Stimulated activated CD4-positive, alpha-beta T cell treated with anti-CD3 and anti-CD28 coated beads, TNF-alpha, amount 100 ng/mL, for 4 hours (primary cell): ENCODE data around the gene LIPC.

Experiments used
- DNase-seq, 3 experiments: peaks; one replicate each; pipeline ENCODE4 v3.0.0-alpha.2; 2020; ENCODE audit warnings: low read depth in 3 of 3

The LIPC gene

DNA sequence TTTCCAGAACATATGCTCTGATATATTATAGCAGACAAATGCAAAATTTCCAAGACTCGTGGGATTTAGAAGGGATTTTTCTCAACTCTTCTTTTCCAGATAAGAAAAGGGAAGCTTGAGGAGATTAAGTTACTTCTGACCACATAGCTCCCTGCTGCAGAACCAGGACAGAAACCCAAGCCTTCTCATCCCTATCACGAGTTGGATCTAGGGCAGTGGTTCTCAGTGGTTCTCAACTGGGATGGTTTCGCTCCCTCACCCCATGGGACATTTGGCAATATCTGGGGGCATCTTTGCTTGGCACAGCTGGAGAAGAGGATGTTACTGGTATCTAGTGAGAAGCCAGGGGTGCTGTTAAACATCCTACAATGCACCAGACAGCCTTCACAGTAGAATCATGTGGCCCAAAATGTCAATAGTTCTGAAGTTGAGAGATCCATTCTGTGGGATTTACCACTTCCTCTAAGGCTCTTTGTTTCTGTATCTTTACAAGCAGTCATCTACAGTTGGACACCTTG is 64.2 kb downstream of the LIPC start:
- no peak for DNase-seq

- no peak for DNase-seq
These were observed 65.4 kb downstream of the LIPC start for GRCh38 chr15:58497046-58497785.

GRCh38 chr15:58498821-58499580 is 67.2 kb downstream of the LIPC start:
- no peak for DNase-seq

- DNase-seq = no peak
These were observed 69.2 kb downstream of the LIPC start for GRCh38 chr15:58501006-58501405.

- DNase-seq = no peak
These were observed 69.9 kb downstream of the LIPC start for GRCh38 chr15:58501636-58502188.

DNA sequence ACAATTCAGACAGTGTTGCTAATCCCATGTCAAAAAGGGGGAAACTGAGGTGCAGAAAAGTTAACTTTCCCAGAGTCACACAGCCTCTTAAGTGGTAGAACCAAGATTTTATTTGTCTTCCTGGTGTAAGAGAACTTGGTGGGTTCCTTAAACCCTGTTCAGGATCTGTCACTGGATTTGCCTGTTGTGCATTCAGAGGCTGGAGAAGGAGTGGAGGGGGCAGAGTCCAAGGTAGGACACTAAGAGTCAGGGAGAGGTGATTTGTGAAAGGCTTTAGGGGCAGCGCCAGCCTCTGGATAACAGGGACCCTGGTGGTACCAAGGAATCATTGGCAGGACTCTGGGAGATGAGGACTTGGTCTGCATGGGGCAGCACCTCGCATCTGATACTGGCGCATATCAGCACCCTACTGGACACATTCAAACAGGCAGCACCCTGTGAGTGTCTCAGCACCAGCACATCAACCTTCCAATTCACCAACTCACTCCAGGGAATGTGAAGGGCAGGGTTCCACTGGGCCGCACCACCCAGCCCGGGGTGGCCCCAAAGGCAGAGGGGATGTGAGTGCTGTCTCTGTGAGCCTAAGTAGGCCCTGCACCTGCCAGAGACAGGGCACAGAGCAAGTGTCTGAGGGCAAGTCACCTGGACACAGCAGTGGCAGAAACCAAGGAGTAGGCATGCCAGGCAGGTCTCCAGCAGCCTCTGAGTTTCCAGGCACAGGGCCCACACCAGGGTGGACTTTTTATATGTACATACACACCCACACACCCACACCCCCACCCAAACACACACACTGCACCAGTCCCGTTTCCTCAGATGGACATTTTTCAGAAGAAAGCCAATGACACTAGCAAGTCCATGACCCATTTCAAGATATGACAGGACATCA is 71.6 kb downstream of the LIPC start:
- DNase-seq = no peak

- no peak for DNase-seq
These were observed 73.0 kb downstream of the LIPC start for GRCh38 chr15:58504674-58505234.

DNA sequence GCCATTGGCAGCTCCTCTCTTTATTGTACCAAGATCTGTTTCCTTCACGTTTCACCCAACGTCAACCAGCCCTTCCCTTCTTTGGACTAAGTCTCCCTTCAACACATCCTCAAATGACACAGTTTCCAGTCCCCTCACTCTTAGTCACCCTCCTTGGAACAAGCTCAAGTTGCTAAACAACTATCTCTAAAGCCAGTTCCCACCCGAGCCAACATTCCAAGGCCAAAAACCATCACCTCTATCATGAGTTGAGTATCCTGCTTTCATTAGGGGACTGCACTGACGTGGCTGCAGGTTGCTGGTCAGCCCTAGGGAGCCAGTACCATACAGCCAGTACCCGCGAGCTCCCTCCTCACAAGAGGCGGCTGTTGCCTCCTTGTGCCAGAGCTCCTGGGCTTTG is 73.8 kb downstream of the LIPC start:
- DNase-seq = no peak

- DNase-seq = no peak
These were observed 74.3 kb downstream of the LIPC start for GRCh38 chr15:58506064-58506490.

GRCh38 chr15:58506783-58507668 is 75.2 kb downstream of the LIPC start:
- DNase-seq = no peak

DNA sequence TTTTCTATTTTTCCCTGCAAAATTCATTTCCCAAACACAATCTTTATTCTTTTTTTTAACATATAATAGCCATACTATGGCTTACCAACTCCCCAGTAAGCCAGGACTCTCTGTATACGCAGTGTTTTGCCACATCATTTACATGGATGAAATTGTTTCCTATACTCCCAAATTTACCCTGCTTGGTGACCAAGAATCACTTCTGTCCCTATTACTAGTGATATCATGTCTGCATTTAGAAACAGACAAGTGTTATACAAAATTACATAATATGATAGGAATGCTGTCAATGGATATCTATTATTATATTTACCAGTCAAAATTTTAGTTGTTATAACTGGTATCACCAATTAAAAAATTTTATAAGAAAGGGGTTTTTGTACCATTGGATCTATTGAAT is 77.8 kb downstream of the LIPC start:
- no peak for DNase-seq

GRCh38 chr15:58510715-58511598 is 79.2 kb downstream of the LIPC start:
- no peak for DNase-seq

DNA sequence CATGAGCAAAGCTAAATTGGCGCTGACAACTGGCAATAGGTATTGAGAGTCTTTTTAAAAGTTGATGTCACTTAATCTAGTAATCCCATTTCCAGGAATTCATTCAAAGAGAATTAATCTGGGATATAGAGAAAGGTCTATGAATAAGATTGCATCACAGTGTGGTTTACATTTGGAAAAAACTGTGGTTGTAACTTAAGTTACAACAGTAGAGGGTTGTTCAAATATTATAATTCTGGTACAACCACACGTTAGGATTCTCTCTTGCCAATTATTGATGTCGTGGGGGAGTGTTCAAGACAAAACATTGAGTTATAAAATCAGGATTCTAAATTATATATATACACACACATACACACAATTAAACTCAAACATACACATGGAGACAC is 79.8 kb downstream of the LIPC start:
- DNase-seq = no peak

GRCh38 chr15:58512522-58512921 is 80.7 kb downstream of the LIPC start:
- no peak for DNase-seq

GRCh38 chr15:58513008-58513407 is 81.2 kb downstream of the LIPC start:
- DNase-seq = no peak

DNA sequence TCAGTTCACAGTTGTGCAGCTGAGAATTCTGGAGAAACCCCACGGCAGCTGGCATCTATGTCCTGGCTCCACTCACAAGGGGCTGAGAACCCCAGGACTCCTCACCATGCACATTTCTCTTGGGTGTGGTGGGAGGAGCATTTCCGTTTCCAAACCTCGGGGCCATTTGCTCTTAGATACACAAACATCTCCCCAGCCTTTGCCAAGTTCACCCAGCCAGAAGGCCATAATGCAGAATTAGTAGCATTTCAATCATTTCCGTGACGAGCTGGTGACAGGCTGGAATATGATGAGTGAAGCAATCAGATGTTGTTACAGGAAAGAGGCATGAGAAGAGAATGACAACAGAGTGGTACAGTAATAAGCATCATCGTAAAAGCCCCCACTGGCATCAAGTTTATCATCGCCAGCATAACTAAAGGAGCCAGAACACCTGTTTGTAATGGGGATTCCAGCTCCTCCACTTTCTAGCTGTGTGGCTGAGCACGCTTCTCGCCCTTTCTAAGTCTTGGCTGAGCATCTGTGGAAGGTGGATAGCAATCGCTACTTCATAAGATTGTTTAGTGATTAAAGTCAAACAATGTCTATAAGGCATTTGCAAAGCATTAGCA is 82.0 kb downstream of the LIPC start:
- DNase-seq = no peak

DNA sequence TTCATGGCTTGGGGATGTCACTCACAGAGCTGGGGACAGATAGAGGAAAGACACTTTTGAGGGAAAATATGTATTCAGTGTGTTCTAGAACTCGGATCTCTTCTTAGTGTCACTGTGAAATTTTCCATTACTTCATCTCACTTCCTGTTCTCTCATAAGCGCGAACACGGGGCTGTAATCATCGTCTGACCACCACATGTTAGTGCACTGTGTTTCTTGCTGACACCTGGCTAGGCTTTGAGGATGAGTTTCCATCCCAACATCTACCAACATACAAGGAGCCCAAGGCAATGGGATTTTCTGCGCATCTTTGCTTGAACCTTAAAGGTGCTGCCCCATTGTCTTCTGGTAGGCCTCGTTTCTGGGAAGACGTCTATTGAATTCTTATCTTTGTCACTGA is 84.0 kb downstream of the LIPC start:
- no peak for DNase-seq

DNA sequence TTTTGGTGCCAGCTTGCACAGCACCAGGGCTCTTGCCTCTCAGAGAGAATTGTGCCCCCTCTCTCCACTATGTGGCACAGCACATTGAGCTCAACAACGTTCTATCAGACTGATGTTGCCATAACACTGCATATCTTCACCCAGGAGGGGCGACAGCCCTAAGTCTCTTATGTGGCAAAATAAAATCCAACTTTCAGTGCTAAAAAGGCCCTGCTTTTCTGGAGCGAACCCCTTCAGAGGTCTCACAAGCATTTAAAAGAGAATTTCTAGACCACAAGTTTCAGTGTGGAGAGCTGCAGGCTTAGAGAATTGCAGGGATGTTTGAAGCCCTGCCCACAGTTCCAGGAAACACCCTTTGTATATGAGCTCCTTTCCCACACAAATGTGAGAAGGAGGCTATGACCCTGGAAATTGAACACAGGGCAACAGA is 85.5 kb downstream of the LIPC start:
- DNase-seq = no peak
